SK-N-SH (cell line): ENCODE data around the gene RAB17. TPM values are rescaled to one million over a fixed set of nuclear protein-coding genes. Genes with fewer than 3 reads are reported as not detected.

Experiments
- CTCF ChIA-PET: fragments of 300-600, 350-600 bp; formaldehyde crosslinking; extraction: SDS; loops from one replicate; lab custom pipeline; 2021; lab: Yijun Ruan, JAX
- POLR2A ChIA-PET: fragments of 350-600 bp; sonication (Branson Sonifier 250); formaldehyde crosslinking; extraction: SDS; loops from one replicate; lab custom pipeline; 2020; ENCODE audit warnings: antibody characterized with exemption, inconsistent platforms; lab: Yijun Ruan, JAX
- DNase-seq: peaks from one replicate; pipeline ENCODE4 v3.0.0; 2012
- H2AFZ ChIP-seq: fragments of 200-600 bp; sonication (generic); 2 replicates; pipeline ENCODE4 v1.8.1; 2016; ENCODE audit warnings: antibody characterized with exemption, mild to moderate bottlenecking, low read depth
- H3F3A ChIP-seq: fragments of 200-600 bp; sonication (generic); replicated peaks from 2 replicates; pipeline ENCODE3; 2016; ENCODE audit warnings: antibody characterized with exemption, mild to moderate bottlenecking; ENCODE audit not compliant: insufficient read depth
- H3K27ac ChIP-seq, 2 experiments: fragments of 200-500 bp in 1 of 2; fragments of 200-600 bp in 1 of 2; sonication (Bioruptor generic) in 1 of 2; sonication (generic), shearing (Covaris generic) in 1 of 2; 2 replicates each; pipeline versions ENCODE4 v1.5.1 to v1.6.1; 2014 to 2016; ENCODE audit warnings: low read depth in 2 of 2, inconsistent platforms in 1 of 2, low read length in 1 of 2, mild to moderate bottlenecking in 1 of 2, mixed read lengths in 1 of 2
- H3K27me3 ChIP-seq: fragments of 200-600 bp; sonication (generic), shearing (Covaris generic); 2 replicates; pipeline ENCODE4 v1.6.1; 2016; ENCODE audit warnings: mixed run types; ENCODE audit not compliant: insufficient read depth
- H3K36me3 ChIP-seq, 2 experiments: fragments of 200-500 bp in 1 of 2; fragments of 200-600 bp in 1 of 2; sonication (Bioruptor generic) in 1 of 2; sonication (generic) in 1 of 2; replicated peaks in 1 of 2; 2 replicates each; pipeline versions ENCODE3 to v1.5.1; 2014 to 2016; ENCODE audit warnings: low read length in 1 of 2, mild to moderate bottlenecking in 1 of 2; ENCODE audit not compliant: insufficient read depth in 2 of 2, control insufficient read depth in 1 of 2
- H3K4me1 ChIP-seq, 2 experiments: fragments of 200-500 bp in 1 of 2; fragments of 200-600 bp in 1 of 2; sonication (Bioruptor generic) in 1 of 2; sonication (generic), shearing (Covaris generic) in 1 of 2; 2 replicates each; pipeline versions ENCODE4 v1.5.1 to v1.6.1; 2014 to 2016; ENCODE audit warnings: low read depth in 1 of 2, low read length in 1 of 2, mixed run types in 1 of 2; ENCODE audit not compliant: insufficient read depth in 2 of 2, control insufficient read depth in 1 of 2
- H3K4me2 ChIP-seq: fragments of 200-600 bp; sonication (generic), shearing (Covaris generic); 2 replicates; pipeline ENCODE4 v1.6.1; 2017; ENCODE audit warnings: mixed run types
- H3K4me3 ChIP-seq, 2 experiments: fragments of 200-500 bp in 1 of 2; fragments of 200-600 bp in 1 of 2; sonication (Bioruptor generic) in 1 of 2; sonication (generic), shearing (Covaris generic) in 1 of 2; 2 replicates each; pipeline versions ENCODE4 v1.5.1 to v1.8.1; 2014 to 2016; ENCODE audit warnings: low read depth in 2 of 2, inconsistent platforms in 1 of 2, low read length in 1 of 2, mild to moderate bottlenecking in 1 of 2, mixed read lengths in 1 of 2, moderate library complexity in 1 of 2
- H3K79me2 ChIP-seq: fragments of 200-600 bp; sonication (generic); 2 replicates; pipeline ENCODE4 v1.8.1; 2017; ENCODE audit warnings: mild to moderate bottlenecking; ENCODE audit not compliant: insufficient read depth
- H3K9ac ChIP-seq: fragments of 200-600 bp; sonication (generic); 2 replicates; pipeline ENCODE4 v1.6.1; 2017; ENCODE audit warnings: mixed run types
- H3K9me2 ChIP-seq: fragments of 200-600 bp; sonication (generic); 2 replicates; pipeline ENCODE4 v1.6.1; 2017; ENCODE audit warnings: mixed run types
- H3K9me3 ChIP-seq: fragments of 200-600 bp; sonication (generic); 2 replicates; pipeline ENCODE4 v1.6.1; 2017; ENCODE audit warnings: mixed run types, mild to moderate bottlenecking, moderate library complexity
- H4K20me1 ChIP-seq: fragments of 200-600 bp; sonication (generic); 2 replicates; pipeline ENCODE4 v1.6.1; 2017; ENCODE audit warnings: mild to moderate bottlenecking, mixed run types; ENCODE audit not compliant: insufficient read depth
- CHD2 ChIP-seq: fragments of 150-350 bp; IDR thresholded peaks from 2 replicates; pipeline ENCODE4 v1.6.1; 2018; ENCODE audit warnings: low read length; ENCODE audit not compliant: partially characterized antibody
- EZH2phosphoT487 ChIP-seq: fragments of 200-600 bp; sonication (generic); IDR thresholded peaks from 2 replicates; pipeline ENCODE4 v1.6.1; 2017; ENCODE audit warnings: low read depth, mixed run types, mild to moderate bottlenecking, antibody characterized with exemption, moderate library complexity, borderline replicate concordance
- FOSL2 ChIP-seq: IDR thresholded peaks from 2 replicates; pipeline ENCODE4 v1.4.0; 2012; ENCODE audit warnings: low read depth, mild to moderate bottlenecking, moderate library complexity, borderline replicate concordance
- GABPA ChIP-seq: IDR thresholded peaks from 2 replicates; pipeline ENCODE4 v1.4.0; 2012; ENCODE audit warnings: low read depth, mild to moderate bottlenecking
- NFIC ChIP-seq: IDR thresholded peaks from 2 replicates; pipeline ENCODE4 v1.4.0; 2012; ENCODE audit warnings: borderline replicate concordance
- RCOR1 ChIP-seq: fragments of 150-350 bp; IDR thresholded peaks from 2 replicates; pipeline ENCODE4 v1.6.1; 2017; ENCODE audit warnings: antibody characterized with exemption, low read length
- RFX5 ChIP-seq: IDR thresholded peaks from 2 replicates; pipeline ENCODE4 v1.6.1; 2012; ENCODE audit warnings: mild to moderate bottlenecking, improper control_type of control experiment, low read length
- RXRA ChIP-seq: IDR thresholded peaks from 2 replicates; pipeline ENCODE4 v1.4.0; 2012; ENCODE audit warnings: low read depth, mild to moderate bottlenecking, borderline replicate concordance
- SIN3A ChIP-seq: IDR thresholded peaks from 2 replicates; pipeline ENCODE4 v1.6.1; 2012; ENCODE audit warnings: low read depth, mild to moderate bottlenecking, low read length, moderate library complexity, borderline replicate concordance
- SMC3 ChIP-seq: IDR thresholded peaks from 2 replicates; pipeline ENCODE4 v1.6.1; 2012; ENCODE audit warnings: low read depth, low read length, improper control_type of control experiment
- TAF1 ChIP-seq: IDR thresholded peaks from 2 replicates; pipeline ENCODE4 v1.6.1; 2012; ENCODE audit warnings: low read depth, mild to moderate bottlenecking, low read length, moderate library complexity, borderline replicate concordance
- TEAD4 ChIP-seq: IDR thresholded peaks from 2 replicates; pipeline ENCODE4 v1.4.0; 2012; ENCODE audit warnings: mild to moderate bottlenecking, borderline replicate concordance; ENCODE audit not compliant: insufficient read depth
- WGBS: methylation state at CpG from one replicate; pipeline ENCODE4 v1.1.6; 2017; ENCODE audit warnings: low lambda C conversion rate; 5-methylcytosine and 5-hydroxymethylcytosine counted together
- polyA plus RNA-seq, 3 experiments: library from polyadenylated mRNA; depleted of rRNA; stranded (reverse); fragments of >200 nt; gene quantifications; 2 replicates each; pipeline ENCODE4 v1.2.3, GENCODE V29; 2012
- TF ChIP-seq, protein P1 (sequence below): IDR thresholded peaks from 2 replicates; pipeline ENCODE4 v1.4.0; 2012; ENCODE audit warnings: low read depth, borderline replicate concordance
- TF ChIP-seq, protein P2 (sequence below): fragments of 150-350 bp; IDR thresholded peaks from 2 replicates; pipeline ENCODE4 v1.6.1; 2016; ENCODE audit warnings: mild to moderate bottlenecking, low read depth, low read length
- TF ChIP-seq, protein P3 (sequence below): fragments of 150-350 bp; IDR thresholded peaks from 2 replicates; pipeline ENCODE4 v1.6.1; 2017; ENCODE audit warnings: antibody characterized with exemption, low read length, low read depth, borderline replicate concordance
- TF ChIP-seq, protein P4 (sequence below): fragments of 200-600 bp; sonication (generic); IDR thresholded peaks from 2 replicates; pipeline ENCODE4 v1.6.1; 2017; ENCODE audit warnings: antibody characterized with exemption, mild to moderate bottlenecking, moderate library complexity

Gene RAB17
- polyA plus RNA-seq, 1 of the 3 experiments (the other 2 are of a cell fraction), result 0.10 TPM

DNA sequence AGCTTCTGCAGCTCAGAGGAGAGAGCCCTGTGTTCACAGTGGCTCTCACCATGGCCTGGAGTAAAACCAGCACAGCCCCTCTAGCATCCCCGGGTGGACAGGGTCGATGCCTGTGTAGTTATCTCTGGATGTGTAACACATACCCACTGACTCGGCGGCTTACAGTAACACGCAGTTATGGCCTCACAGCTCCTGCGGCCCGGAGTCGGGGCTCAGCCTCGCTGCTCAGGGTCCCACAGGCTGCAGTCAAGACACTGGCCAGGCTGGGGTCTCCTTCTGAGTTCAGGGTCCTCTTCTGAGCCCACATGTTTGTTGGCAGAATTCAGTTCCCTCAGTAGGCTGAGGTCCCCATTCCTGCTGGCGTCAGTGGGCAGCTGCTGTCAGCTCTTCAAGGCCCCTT, 2.5 kb upstream of the RAB17 start:
- H3K27me3 ChIP-seq, result no peaks in the 10 kb centered on the region
- no peak overlapping the region for H3K9ac ChIP-seq
- 88% methylated on average over 8 of the region's 10 CpGs for WGBS
- peaks cover 3% of the 10 kb centered on the region for H3F3A ChIP-seq
- CTCF ChIA-PET, result interaction anchor here (0.8 to 3.0 kb wide), 4 partner anchors 9 to 80 kb away, joined by 3 to 14 read pairs (median 6); no protein-coding TSS in a partner anchor
- H3K9me2 ChIP-seq, result no peaks in the 10 kb centered on the region
- no peak overlapping the region for H2AFZ ChIP-seq
- peaks cover 0 to 8% of the 10 kb centered on the region in 2 experiments; a peak in 1 of 4 replicates for H3K4me1 ChIP-seq
- H3K4me2 ChIP-seq, result no peak overlapping the region
- H4K20me1 ChIP-seq, result no peaks in the 10 kb centered on the region
- no peaks in the 10 kb centered on the region for H3K36me3 ChIP-seq
- DNase-seq, result no peak
- POLR2A ChIA-PET, result no interaction called here
- H3K4me3 ChIP-seq, result no peak overlapping the region
- H3K79me2 ChIP-seq, result no peaks in the 10 kb centered on the region
- no peak for TF ChIP-seq EZH2phosphoT487
- TF ChIP-seq, protein P1, sequence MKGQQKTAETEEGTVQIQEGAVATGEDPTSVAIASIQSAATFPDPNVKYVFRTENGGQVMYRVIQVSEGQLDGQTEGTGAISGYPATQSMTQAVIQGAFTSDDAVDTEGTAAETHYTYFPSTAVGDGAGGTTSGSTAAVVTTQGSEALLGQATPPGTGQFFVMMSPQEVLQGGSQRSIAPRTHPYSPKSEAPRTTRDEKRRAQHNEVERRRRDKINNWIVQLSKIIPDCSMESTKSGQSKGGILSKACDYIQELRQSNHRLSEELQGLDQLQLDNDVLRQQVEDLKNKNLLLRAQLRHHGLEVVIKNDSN, result no peak
- no peak for TF ChIP-seq CHD2
- no peak for TF ChIP-seq GABPA
- TF ChIP-seq NFIC, result no peak
- TF ChIP-seq, protein P2, sequence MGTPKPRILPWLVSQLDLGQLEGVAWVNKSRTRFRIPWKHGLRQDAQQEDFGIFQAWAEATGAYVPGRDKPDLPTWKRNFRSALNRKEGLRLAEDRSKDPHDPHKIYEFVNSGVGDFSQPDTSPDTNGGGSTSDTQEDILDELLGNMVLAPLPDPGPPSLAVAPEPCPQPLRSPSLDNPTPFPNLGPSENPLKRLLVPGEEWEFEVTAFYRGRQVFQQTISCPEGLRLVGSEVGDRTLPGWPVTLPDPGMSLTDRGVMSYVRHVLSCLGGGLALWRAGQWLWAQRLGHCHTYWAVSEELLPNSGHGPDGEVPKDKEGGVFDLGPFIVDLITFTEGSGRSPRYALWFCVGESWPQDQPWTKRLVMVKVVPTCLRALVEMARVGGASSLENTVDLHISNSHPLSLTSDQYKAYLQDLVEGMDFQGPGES, result no peak
- no peak for TF ChIP-seq TEAD4
- no peaks in the 10 kb centered on the region for H3K9me3 ChIP-seq
- H3K27ac ChIP-seq, result no peak overlapping the region

DNA sequence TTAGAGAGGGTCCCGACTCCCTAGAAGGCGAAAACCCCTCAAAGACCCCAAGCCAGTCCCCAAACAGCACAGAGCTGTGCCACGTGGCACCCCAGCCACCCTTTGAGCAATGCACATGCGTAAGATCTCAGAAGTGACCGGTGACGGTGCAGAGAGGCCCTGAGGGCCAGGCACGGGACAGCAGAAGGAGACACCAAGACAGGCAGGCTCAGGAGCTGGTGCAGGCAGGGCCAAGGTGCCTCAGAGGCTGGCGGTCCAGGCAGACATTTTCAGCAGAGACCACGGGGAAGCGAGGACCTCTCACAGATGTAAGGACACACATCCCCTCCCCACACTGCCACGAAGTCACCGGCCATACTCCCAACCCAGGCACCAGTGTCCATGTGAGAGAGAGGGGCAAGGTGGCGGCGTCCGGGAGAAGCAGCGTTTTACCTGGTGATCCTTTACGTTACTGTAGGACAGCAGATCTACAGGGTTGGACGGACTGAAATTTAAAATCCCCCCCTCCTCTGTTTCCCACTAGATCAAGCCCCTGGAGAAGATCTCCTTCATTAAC, 2.0 kb upstream of the RAB17 start:
- no peak for DNase-seq
- ChIA-PET CTCF (interaction anchor here (0.6 to 3.0 kb wide), 6 partner anchors 9 to 88 kb away, joined by 3 to 14 read pairs (median 4); no protein-coding TSS in a partner anchor), POLR2A (no interaction called here)

More for the DNA sequence above, 2.0 kb upstream of the RAB17 start:
- Histone ChIP-seq H3K79me2 (no peaks in the 10 kb centered on the region), H4K20me1 (no peaks in the 10 kb centered on the region), H3K9ac (no peak overlapping the region), H3K4me2 (no peak overlapping the region), H3K9me3 (no peaks in the 10 kb centered on the region), H3K36me3 (no peaks in the 10 kb centered on the region), H3K4me3 (no peak overlapping the region), H3F3A (peaks cover 3% of the 10 kb centered on the region), H3K27ac (no peak overlapping the region), H3K9me2 (no peaks in the 10 kb centered on the region), H2AFZ (no peak overlapping the region), H3K27me3 (no peaks in the 10 kb centered on the region), H3K4me1 (peaks cover 0 to 8% of the 10 kb centered on the region in 2 experiments; a peak in 1 of 4 replicates)
- no peak for TF ChIP-seq NFIC
- TF ChIP-seq TEAD4, result no peak
- TF ChIP-seq SIN3A, result no peak
- no peak for TF ChIP-seq RXRA
- TF ChIP-seq FOSL2, result no peak
- TF ChIP-seq, protein P3, sequence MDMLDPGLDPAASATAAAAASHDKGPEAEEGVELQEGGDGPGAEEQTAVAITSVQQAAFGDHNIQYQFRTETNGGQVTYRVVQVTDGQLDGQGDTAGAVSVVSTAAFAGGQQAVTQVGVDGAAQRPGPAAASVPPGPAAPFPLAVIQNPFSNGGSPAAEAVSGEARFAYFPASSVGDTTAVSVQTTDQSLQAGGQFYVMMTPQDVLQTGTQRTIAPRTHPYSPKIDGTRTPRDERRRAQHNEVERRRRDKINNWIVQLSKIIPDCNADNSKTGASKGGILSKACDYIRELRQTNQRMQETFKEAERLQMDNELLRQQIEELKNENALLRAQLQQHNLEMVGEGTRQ, result no peak
- TF ChIP-seq SMC3, result no peak
- no peak for TF ChIP-seq CHD2
- TF ChIP-seq RFX5, result no peak
- TF ChIP-seq RCOR1, result no peak
- TF ChIP-seq TAF1, result no peak
- TF ChIP-seq, protein P4, sequence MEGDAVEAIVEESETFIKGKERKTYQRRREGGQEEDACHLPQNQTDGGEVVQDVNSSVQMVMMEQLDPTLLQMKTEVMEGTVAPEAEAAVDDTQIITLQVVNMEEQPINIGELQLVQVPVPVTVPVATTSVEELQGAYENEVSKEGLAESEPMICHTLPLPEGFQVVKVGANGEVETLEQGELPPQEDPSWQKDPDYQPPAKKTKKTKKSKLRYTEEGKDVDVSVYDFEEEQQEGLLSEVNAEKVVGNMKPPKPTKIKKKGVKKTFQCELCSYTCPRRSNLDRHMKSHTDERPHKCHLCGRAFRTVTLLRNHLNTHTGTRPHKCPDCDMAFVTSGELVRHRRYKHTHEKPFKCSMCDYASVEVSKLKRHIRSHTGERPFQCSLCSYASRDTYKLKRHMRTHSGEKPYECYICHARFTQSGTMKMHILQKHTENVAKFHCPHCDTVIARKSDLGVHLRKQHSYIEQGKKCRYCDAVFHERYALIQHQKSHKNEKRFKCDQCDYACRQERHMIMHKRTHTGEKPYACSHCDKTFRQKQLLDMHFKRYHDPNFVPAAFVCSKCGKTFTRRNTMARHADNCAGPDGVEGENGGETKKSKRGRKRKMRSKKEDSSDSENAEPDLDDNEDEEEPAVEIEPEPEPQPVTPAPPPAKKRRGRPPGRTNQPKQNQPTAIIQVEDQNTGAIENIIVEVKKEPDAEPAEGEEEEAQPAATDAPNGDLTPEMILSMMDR, result no peak
- WGBS, result 91% methylated on average over 10 of the region's 18 CpGs
